ENCODE measurements around the gene FHIT. TPM values are rescaled to one million over a fixed set of nuclear protein-coding genes. Genes with fewer than 3 reads are reported as not detected.

The FHIT gene
- total RNA-seq, 1 donor from 2014 or later, result 22.6 TPM

- DNase-seq (ENCODE audit: low spot score), result no peak
- no peak overlapping the region for H3K4me3 Mint-ChIP-seq
- intact Hi-C loops (cut with micrococcal nuclease), result no loop called here
- H3K27me3 Mint-ChIP-seq (ENCODE audit: insufficient read depth), result no peaks in the 10 kb centered on the region
- H3K9me3 Mint-ChIP-seq, result peaks cover 3% of the 10 kb centered on the region
- no peak overlapping the region for H3K27ac Mint-ChIP-seq
- peaks cover 7% of the 10 kb centered on the region for H3K4me1 Mint-ChIP-seq (ENCODE audit: low read depth)
- no peaks in the 10 kb centered on the region for H3K36me3 Mint-ChIP-seq (ENCODE audit: low read depth)
Measured at GRCh38 chr3:61181874-61182273, 69.4 kb downstream of the FHIT start.

GRCh38 chr3:61180206-61180605 lies 71.0 kb downstream of the FHIT start:
- Mint-ChIP-seq H3K36me3 (ENCODE audit: low read depth) (no peaks in the 10 kb centered on the region), H3K9me3 (peaks cover 3% of the 10 kb centered on the region), H3K27ac (no peak overlapping the region), H3K27me3 (ENCODE audit: insufficient read depth) (no peaks in the 10 kb centered on the region), H3K4me1 (ENCODE audit: low read depth) (peaks cover 7% of the 10 kb centered on the region), H3K4me3 (no peak overlapping the region)
- no peak for DNase-seq (ENCODE audit: low spot score)
- intact Hi-C loops (cut with micrococcal nuclease), result no loop called here

- H3K4me1 Mint-ChIP-seq (ENCODE audit: low read depth), result peaks cover 7% of the 10 kb centered on the region
- H3K27me3 Mint-ChIP-seq (ENCODE audit: insufficient read depth), result no peaks in the 10 kb centered on the region
- no peak overlapping the region for H3K27ac Mint-ChIP-seq
- no peak overlapping the region for H3K4me3 Mint-ChIP-seq
- H3K9me3 Mint-ChIP-seq, result peaks cover 3% of the 10 kb centered on the region
- no peaks in the 10 kb centered on the region for H3K36me3 Mint-ChIP-seq (ENCODE audit: low read depth)
- DNase-seq (ENCODE audit: low spot score), result no peak
- intact Hi-C loops (cut with micrococcal nuclease), result no loop called here
Measured at GRCh38 chr3:61178167-61178566, 73.1 kb downstream of the FHIT start.

GRCh38 chr3:61177450-61177849 lies 73.8 kb downstream of the FHIT start:
- Mint-ChIP-seq H3K27ac (no peak overlapping the region), H3K4me1 (ENCODE audit: low read depth) (peaks cover 6% of the 10 kb centered on the region), H3K9me3 (peaks cover 3% of the 10 kb centered on the region), H3K4me3 (no peak overlapping the region), H3K27me3 (ENCODE audit: insufficient read depth) (no peaks in the 10 kb centered on the region), H3K36me3 (ENCODE audit: low read depth) (no peaks in the 10 kb centered on the region)
- intact Hi-C loops (cut with micrococcal nuclease), result no loop called here
- no peak for DNase-seq (ENCODE audit: low spot score)

- Mint-ChIP-seq H3K27me3 (ENCODE audit: insufficient read depth) (no peaks in the 10 kb centered on the region), H3K9me3 (no peaks in the 10 kb centered on the region), H3K4me1 (ENCODE audit: low read depth) (no peaks in the 10 kb centered on the region), H3K27ac (no peak overlapping the region), H3K36me3 (ENCODE audit: low read depth) (no peaks in the 10 kb centered on the region), H3K4me3 (no peak overlapping the region)
- intact Hi-C loops (cut with micrococcal nuclease), result no loop called here
- no peak for DNase-seq (ENCODE audit: low spot score)
Measured at GRCh38 chr3:61173676-61174075, 77.6 kb downstream of the FHIT start.

- intact Hi-C loops (cut with micrococcal nuclease), result no loop called here
- Mint-ChIP-seq H3K36me3 (ENCODE audit: low read depth) (no peaks in the 10 kb centered on the region), H3K27ac (no peak overlapping the region)
Measured at GRCh38 chr3:61172684-61173083, 78.6 kb downstream of the FHIT start.

GRCh38 chr3:61172203-61172602 lies 79.0 kb downstream of the FHIT start:
- Mint-ChIP-seq H3K36me3 (ENCODE audit: low read depth) (no peaks in the 10 kb centered on the region), H3K27ac (no peak overlapping the region), H3K27me3 (ENCODE audit: insufficient read depth) (no peaks in the 10 kb centered on the region), H3K9me3 (no peaks in the 10 kb centered on the region), H3K4me1 (ENCODE audit: low read depth) (no peaks in the 10 kb centered on the region), H3K4me3 (no peak overlapping the region)
- intact Hi-C loops (cut with micrococcal nuclease), result no loop called here
- DNase-seq (ENCODE audit: low spot score), result no peak

More at GRCh38 chr3:61172684-61173083, 78.6 kb downstream of the FHIT start:
- no peak for DNase-seq (ENCODE audit: low spot score)
- Mint-ChIP-seq H3K27me3 (ENCODE audit: insufficient read depth) (no peaks in the 10 kb centered on the region), H3K4me1 (ENCODE audit: low read depth) (no peaks in the 10 kb centered on the region), H3K9me3 (no peaks in the 10 kb centered on the region), H3K4me3 (no peak overlapping the region)

- intact Hi-C loops (cut with micrococcal nuclease), result no loop called here
- Mint-ChIP-seq H3K36me3 (ENCODE audit: low read depth) (no peaks in the 10 kb centered on the region), H3K27ac (no peak overlapping the region), H3K4me3 (no peak overlapping the region), H3K27me3 (ENCODE audit: insufficient read depth) (no peaks in the 10 kb centered on the region), H3K4me1 (ENCODE audit: low read depth) (no peaks in the 10 kb centered on the region), H3K9me3 (no peaks in the 10 kb centered on the region)
- no peak for DNase-seq (ENCODE audit: low spot score)
Measured at GRCh38 chr3:61169621-61170251, 81.5 kb downstream of the FHIT start.

- H3K4me3 Mint-ChIP-seq, result no peak overlapping the region
- intact Hi-C loops (cut with micrococcal nuclease), result no loop called here
- H3K36me3 Mint-ChIP-seq (ENCODE audit: low read depth), result no peaks in the 10 kb centered on the region
- no peaks in the 10 kb centered on the region for H3K27me3 Mint-ChIP-seq (ENCODE audit: insufficient read depth)
- no peaks in the 10 kb centered on the region for H3K9me3 Mint-ChIP-seq
- no peak for DNase-seq (ENCODE audit: low spot score)
- H3K27ac Mint-ChIP-seq, result no peak overlapping the region
- H3K4me1 Mint-ChIP-seq (ENCODE audit: low read depth), result no peaks in the 10 kb centered on the region
Measured at GRCh38 chr3:61168286-61168685, 83.0 kb downstream of the FHIT start.

GRCh38 chr3:61162965-61163364 lies 88.3 kb downstream of the FHIT start:
- Mint-ChIP-seq H3K36me3 (ENCODE audit: low read depth) (no peaks in the 10 kb centered on the region), H3K4me1 (ENCODE audit: low read depth) (no peaks in the 10 kb centered on the region), H3K27ac (no peak overlapping the region), H3K9me3 (no peaks in the 10 kb centered on the region), H3K27me3 (ENCODE audit: insufficient read depth) (no peaks in the 10 kb centered on the region), H3K4me3 (no peak overlapping the region)
- intact Hi-C loops (cut with micrococcal nuclease), result no loop called here
- DNase-seq (ENCODE audit: low spot score), result no peak

GRCh38 chr3:61158667-61159066 lies 92.6 kb downstream of the FHIT start:
- Mint-ChIP-seq H3K27ac (no peak overlapping the region), H3K9me3 (no peaks in the 10 kb centered on the region), H3K36me3 (ENCODE audit: low read depth) (no peaks in the 10 kb centered on the region), H3K27me3 (ENCODE audit: insufficient read depth) (no peaks in the 10 kb centered on the region), H3K4me1 (ENCODE audit: low read depth) (no peaks in the 10 kb centered on the region), H3K4me3 (no peak overlapping the region)
- intact Hi-C loops (cut with micrococcal nuclease), result no loop called here
- DNase-seq (ENCODE audit: low spot score), result no peak

- Mint-ChIP-seq H3K27ac (no peak overlapping the region), H3K27me3 (ENCODE audit: insufficient read depth) (no peaks in the 10 kb centered on the region), H3K36me3 (ENCODE audit: low read depth) (no peaks in the 10 kb centered on the region), H3K9me3 (no peaks in the 10 kb centered on the region), H3K4me1 (ENCODE audit: low read depth) (no peaks in the 10 kb centered on the region), H3K4me3 (no peak overlapping the region)
- no peak for DNase-seq (ENCODE audit: low spot score)
- intact Hi-C loops (cut with micrococcal nuclease), result no loop called here
Measured at GRCh38 chr3:61158216-61158615, 93.0 kb downstream of the FHIT start.

GRCh38 chr3:61157414-61157813 lies 93.8 kb downstream of the FHIT start:
- no peak for DNase-seq (ENCODE audit: low spot score)
- Mint-ChIP-seq H3K4me1 (ENCODE audit: low read depth) (no peaks in the 10 kb centered on the region), H3K4me3 (no peak overlapping the region), H3K9me3 (no peaks in the 10 kb centered on the region), H3K36me3 (ENCODE audit: low read depth) (no peaks in the 10 kb centered on the region), H3K27me3 (ENCODE audit: insufficient read depth) (no peaks in the 10 kb centered on the region), H3K27ac (no peak overlapping the region)
- intact Hi-C loops (cut with micrococcal nuclease), result loop anchor here (1.0 kb wide), 1 partner anchor 47 kb away; no protein-coding TSS in a partner anchor

- Mint-ChIP-seq H3K4me1 (ENCODE audit: low read depth) (no peaks in the 10 kb centered on the region), H3K36me3 (ENCODE audit: low read depth) (no peaks in the 10 kb centered on the region), H3K4me3 (no peak overlapping the region), H3K27me3 (ENCODE audit: insufficient read depth) (no peaks in the 10 kb centered on the region), H3K9me3 (no peaks in the 10 kb centered on the region), H3K27ac (no peak overlapping the region)
- intact Hi-C loops (cut with micrococcal nuclease), result no loop called here
- no peak for DNase-seq (ENCODE audit: low spot score)
Measured at GRCh38 chr3:61155701-61156292, 95.5 kb downstream of the FHIT start.
